Measurements from ENCODE around the gene KRT6A. TPM values are rescaled to one million over a fixed set of nuclear protein-coding genes. Genes with fewer than 3 reads are reported as not detected.
"Not testable (repeated sequence)": the region's sequence is repeated elsewhere in the genome, so short reads cannot be mapped to it uniquely, and the experiment has no call there.

Gene KRT6A
- total RNA-seq, 1 donor from 2014 or later, result 1.4 TPM

DNA sequence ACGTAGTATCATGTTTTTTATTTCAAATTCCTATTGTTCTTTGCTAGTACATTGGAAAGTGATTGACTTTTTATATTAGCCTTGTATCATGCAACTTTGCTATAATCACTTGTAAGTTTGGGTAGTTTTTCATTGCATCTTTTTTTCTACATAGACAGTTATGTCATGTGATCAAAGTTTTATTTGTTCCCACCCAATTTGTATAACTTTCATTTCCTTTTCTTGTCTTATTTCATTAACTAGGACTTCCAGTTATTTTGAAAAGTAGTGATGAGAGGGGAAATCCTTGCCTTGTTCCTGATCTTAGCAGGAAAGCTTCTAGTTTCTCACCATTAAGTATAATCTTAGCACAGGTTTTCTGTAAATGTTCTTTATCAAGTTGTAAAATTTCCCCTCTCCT lies 9.8 kb upstream of the KRT6A start:
- no peak for DNase-seq (ENCODE audit: low read depth)

DNA sequence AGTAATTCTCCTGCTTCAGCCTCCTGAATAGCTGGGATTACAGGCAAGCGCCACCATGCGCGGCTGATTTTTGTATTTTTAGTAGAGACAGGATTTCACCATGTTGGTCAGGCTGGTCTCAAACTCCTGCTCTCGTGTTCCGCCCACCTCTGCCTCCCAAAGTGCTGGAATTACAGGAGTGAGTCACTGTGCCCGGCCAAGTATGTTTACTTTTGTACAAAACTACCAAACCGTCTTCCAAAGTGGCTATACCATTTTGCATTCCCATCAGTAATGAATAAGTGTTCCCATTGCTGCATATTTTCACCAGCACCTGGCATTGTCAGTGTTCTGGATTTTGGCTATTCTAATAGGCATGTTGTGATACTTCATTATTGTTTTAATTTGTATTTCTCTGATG lies 8.4 kb upstream of the KRT6A start:
- no peak for DNase-seq (ENCODE audit: low read depth)

DNA sequence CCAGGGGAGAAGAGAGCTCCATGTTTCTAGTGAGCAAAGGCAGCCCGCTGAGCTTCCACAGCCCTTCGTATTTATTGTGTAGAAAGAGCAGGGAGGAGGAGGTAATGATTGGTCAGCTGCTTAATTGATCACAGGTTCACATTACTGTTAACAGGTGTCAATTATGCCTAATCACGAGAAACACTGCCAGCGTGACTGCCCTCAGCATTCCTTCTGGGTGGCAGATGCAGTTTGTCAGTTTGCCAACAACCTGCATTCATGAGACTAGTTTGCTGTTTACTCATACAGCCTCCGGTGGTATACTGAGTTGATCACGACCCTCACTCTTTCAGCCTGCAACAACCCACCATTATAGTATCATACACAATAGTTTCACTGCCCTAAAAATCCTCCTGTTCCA lies 7.5 kb upstream of the KRT6A start:
- not testable (repeated sequence) for DNase-seq (ENCODE audit: low read depth)

- DNase-seq (ENCODE audit: low read depth), result no peak
Observed at GRCh38 chr12:52499806-52500560, 6.9 kb upstream of the KRT6A start.

DNA sequence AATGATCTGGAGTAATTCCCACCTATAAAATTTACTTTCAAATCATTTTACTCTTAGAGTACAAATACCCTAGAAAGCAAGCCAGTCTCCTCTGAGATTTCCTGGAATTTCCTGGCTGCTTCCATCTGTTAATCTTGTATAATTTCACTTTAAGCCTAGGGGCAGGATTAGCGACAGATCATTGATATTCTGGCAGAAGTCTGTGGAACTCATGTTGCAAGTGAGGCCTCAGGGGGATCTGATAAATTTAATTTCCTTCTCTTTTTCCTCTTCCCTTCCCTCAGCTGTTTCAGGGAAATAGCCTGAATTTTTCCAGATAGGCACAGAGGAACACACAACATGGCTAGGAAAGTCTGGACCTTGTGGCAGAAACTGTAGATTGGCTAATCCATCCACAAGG lies 5.9 kb upstream of the KRT6A start:
- DNase-seq (ENCODE audit: low read depth), result no peak

DNA sequence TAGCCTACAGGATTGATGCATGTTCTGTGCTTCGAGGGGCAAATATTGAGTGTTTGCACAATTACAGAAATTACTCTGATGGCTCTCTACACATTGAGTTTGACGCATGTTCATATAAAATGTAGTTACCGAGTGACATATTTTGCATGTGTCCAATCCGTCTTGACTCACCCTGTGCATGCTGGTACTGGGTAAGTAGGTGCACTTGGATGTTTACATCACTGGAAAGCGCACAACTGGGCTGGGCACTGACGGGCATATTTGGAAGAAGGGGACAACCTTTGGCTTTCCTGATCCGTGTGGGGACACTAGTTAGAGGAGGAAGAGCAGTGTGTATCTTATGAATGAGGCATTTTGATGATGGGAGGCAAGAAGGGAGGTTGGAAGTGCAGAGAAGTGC lies 4.9 kb upstream of the KRT6A start:
- DNase-seq (ENCODE audit: low read depth), result no peak

DNA sequence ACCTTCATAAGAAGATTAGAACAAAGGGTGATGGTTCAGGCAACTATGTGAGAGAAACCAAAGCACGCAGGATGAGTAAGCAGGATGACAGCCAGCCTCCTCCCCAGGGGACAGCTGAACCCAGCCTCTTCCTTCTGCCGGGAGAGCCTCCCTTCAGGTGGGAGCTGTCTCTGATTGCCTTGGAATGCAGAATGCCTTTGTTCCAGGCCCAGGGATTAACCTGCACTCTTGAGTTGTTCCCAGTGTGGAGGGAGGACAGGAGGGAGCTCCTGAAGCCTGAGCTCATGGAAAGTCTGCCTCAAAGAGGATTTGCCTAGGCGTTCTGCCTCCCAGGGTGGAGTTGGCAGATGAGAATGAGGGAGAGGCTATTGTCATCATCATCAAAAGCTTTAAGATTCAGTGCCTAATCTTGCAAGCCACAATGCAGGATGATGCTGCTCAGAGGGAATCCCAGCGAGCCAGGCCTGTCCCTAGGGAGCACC lies 3.6 kb upstream of the KRT6A start:
- peak; percentile 48 for DNase-seq (ENCODE audit: low read depth)

DNA sequence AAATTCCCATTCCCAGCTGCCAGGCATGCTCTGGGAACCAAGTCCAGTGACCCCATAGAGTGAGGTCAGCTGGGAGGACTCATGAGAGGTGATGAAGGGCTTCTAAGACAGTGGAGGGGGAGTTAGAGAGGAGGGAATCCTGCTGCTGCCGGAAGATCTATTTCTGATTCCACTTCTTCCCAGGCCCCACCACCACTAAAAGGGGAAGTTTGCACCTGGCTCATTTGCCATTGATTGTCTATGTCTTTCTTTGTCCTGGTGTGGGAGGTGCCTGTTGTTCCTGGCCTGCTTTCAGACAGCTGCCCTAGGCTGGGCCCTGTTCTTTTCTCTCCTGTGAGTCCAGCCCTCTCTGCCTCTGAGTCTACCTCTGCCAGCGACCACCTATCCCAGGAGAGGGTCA lies 3.0 kb upstream of the KRT6A start:
- DNase-seq (ENCODE audit: low read depth), result no peak

DNA sequence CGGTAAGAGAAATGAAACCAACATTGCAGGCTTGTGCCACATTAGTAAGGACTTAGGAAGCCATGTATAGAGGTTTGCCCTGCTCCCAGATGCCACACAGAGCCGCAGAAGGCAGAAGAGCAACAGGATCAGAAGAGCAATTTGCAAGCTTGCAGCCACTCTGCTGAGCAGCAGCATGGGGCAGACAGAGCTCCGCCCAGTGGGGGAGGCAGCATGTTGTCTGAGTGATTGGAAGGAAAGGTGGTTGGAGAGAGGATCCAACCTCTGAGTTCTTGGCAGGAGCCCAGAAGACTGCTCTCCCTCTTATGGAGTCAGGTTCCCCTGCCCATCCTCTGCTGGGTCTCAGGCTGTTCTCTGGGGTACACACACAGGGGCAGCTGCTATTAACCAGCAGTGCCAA lies 2.3 kb upstream of the KRT6A start:
- peak; percentile 59 for DNase-seq (ENCODE audit: low read depth)

DNA sequence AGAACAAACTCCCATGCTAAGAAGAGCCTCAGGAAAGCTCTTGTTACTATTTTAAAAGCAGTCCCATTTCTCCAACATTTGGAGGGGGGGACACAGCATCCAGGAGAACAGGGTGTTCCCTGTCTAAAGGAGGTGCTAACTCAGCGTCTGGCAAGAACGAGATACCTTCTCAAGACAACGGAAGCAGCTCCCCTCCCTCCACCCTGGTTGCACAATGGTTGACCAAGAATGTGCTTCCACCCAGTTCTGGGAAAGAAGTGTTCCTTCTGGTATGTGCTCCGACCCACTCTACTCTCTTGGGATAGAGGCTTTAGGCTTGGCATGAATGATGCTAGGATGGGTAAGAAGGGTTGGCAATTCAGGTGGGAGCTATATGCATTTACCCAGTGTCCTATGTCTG lies 1.5 kb upstream of the KRT6A start:
- peak; percentile 80 for DNase-seq (ENCODE audit: low read depth)

- DNase-seq (ENCODE audit: low read depth), result no peak
Observed at GRCh38 chr12:52494100-52494499, 1.0 kb upstream of the KRT6A start.

DNA sequence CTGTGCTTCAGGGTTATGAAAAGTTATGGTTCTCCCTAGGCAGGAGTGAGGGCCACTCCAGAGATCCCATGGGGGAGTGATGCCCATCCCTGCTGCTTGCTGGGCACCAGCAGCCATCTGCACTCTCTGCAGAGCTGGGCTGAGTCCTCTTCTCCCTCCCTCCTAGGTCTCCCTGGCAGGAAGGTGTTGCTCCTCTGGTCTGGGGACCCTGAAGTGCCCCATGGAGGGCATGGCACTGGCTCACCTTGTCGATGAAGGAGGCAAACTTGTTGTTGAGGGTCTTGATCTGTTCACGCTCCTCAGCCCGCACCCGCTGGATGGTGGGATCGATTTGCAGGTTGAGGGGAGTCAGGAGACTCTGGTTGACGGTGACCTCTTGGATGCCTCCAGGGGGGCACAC lies 652 bp downstream of the KRT6A start:
- not testable (repeated sequence) for DNase-seq (ENCODE audit: low read depth)

- not testable (repeated sequence) for DNase-seq (ENCODE audit: low read depth)
Observed at GRCh38 chr12:52491495-52491894, 1.6 kb downstream of the KRT6A start.

GRCh38 chr12:52488736-52489135 lies 4.3 kb downstream of the KRT6A start:
- DNase-seq (ENCODE audit: low read depth), result no peak

DNA sequence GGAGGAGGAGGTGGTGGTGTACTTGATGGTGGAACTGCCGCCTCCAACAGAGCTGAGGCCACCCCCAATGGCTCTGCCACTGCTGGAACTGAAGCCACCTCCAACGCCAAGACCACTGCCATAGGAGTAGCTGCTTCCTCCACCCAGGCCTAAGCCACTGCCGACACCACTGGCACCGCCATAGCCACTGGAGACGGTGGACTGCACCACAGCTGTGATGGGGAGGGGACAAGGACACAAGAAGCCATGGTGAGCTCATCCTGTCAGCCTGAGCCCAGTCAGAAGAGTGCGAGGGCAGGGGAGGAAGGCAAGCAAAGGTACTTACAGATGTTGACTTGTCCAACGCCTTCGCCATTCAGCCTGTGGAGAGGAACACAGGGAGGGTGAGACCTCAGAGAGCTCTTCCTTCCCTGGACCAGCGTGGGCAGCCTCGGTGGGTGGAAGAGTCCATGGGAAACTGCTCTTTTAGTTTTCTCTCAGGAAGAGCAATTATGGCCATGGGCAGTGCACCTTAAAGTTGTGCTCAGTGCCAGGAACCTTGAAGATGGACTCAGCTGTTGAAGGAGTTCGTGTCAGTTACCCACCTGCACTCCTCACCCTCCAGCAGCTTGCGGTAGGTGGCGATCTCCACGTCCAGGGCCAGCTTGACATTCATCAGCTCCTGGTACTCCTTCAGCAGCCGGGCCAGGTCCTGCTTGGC lies 5.2 kb downstream of the KRT6A start:
- DNase-seq (ENCODE audit: low read depth), result not testable (repeated sequence)

- no peak for DNase-seq (ENCODE audit: low read depth)
Observed at GRCh38 chr12:52487211-52487610, 5.8 kb downstream of the KRT6A start.

GRCh38 chr12:52486166-52487105 lies 6.6 kb downstream of the KRT6A start:
- no peak for DNase-seq (ENCODE audit: low read depth)

DNA sequence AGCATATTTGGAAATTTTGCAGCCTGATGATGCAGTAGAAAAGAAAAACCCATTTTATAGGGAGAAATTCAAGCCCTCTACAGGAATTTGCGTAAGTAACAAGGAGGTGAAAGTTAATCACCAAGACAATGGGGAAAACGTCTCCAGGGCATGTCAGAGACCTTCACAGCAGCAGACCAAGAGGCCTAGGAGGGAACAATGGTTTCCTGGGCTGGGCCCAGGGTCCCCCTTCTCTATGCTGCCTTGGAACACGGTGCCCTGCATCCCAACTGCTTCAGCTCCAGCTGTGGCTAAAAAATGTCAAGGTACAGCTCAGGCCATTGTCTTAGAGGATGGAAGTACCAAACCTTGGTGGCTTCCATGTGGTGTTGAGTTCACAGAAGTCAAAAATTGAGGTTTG lies 13.0 kb downstream of the KRT6A start:
- no peak for DNase-seq (ENCODE audit: low read depth)

DNA sequence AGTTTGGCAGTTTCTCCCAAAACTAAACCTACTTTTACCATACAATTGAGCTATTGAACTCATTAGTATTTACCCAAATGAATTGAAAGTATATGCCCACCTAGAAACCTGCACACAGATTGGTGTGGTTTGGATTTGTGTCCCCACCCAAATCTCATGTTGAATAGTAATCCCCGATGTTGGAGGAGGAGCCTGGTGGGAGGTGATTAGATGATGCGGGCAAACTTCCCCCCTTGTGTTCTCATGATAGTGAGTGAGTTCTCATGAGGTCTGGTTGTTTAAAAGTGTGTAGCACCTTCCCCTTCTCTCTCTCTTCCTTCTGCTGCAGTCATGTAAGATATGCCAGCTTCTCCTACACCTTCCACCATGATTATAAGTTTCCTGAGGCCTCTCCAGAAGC lies 15.4 kb downstream of the KRT6A start:
- DNase-seq (ENCODE audit: low read depth), result no peak

- no peak for DNase-seq (ENCODE audit: low read depth)
Observed at GRCh38 chr12:52474212-52474611, 18.8 kb downstream of the KRT6A start.

DNA sequence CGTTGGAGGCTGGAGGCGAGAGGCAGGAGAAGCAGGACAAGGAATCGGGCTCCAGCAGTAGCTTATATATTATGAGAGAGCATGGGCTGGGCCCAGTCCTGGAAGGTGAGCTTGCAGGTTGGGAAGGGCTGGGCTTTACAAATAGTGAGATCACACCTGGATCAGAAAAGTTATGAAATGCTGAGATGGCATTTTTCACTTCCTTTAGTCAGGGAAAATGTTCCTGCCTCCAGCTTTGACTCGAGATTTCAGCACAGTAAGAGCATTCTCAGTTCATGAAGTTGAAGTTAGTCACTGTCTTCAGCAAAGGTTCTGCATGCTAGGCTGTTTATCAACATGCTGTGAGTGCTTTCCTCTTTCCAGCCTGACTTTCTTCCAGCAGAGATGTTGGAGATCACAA lies 19.3 kb downstream of the KRT6A start, which contains the start of gene KRT6C:
TSS of gene KRT6C (minus strand) at position 38 of the 400 bp plus-strand sequence. CDS start 68 bp downstream, outside the sequence.
- DNase-seq (ENCODE audit: low read depth), result no peak

DNA sequence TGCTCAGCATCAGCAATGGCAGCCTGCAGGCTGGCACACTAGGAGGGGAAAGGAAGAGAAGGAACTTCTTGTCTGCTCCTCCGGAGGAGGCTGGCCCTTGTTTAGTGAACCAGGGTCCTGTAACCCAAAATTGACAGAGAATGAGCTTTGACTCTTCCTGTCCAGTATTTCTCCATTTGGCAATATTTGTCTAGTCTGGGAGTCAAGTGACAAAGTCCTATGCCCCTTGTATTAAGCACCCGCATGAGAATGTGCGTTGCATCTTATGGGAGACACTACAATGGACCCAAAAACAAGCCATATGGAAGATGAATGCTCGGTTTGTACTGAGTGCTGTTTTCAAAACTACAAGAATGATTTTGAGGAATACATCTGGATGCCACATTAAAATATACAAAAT lies 23.2 kb downstream of the KRT6A start:
- no peak for DNase-seq (ENCODE audit: low read depth)
